ENCODE measurements around the gene STARD13.
A peak's percentile ranks its signal among the peaks of the same experiment; 100 is the strongest.
"Not testable (repeated sequence)": the region's sequence is repeated elsewhere in the genome, so short reads cannot be mapped to it uniquely, and the experiment has no call there.

Gene STARD13

DNA sequence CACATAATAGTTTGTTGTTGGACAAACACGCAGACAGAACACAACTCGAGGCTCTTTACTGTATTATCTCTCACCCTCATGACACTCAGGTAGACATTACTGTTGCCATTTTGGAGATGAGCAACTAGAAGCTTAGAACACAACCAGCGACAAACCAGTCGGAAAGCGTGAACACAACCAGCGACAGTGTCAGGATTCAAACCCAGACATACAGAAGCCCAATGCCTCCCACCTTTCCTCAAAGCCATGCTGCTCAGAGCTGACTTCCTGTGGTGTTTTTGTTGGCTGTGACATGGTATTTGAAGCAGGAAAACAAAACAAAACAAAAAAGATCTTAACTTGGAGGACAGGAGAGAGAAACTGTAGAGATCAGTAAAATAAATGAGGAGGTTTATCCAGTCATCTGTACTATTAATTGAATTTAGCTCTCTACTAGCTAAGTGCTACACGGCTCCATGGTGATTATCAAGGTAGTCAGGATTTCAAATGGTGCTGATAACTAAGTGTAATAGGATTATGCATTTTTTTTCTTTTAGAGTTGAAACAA, 92.1 kb downstream of the STARD13 start:
- DNase-seq, result no peak

DNA sequence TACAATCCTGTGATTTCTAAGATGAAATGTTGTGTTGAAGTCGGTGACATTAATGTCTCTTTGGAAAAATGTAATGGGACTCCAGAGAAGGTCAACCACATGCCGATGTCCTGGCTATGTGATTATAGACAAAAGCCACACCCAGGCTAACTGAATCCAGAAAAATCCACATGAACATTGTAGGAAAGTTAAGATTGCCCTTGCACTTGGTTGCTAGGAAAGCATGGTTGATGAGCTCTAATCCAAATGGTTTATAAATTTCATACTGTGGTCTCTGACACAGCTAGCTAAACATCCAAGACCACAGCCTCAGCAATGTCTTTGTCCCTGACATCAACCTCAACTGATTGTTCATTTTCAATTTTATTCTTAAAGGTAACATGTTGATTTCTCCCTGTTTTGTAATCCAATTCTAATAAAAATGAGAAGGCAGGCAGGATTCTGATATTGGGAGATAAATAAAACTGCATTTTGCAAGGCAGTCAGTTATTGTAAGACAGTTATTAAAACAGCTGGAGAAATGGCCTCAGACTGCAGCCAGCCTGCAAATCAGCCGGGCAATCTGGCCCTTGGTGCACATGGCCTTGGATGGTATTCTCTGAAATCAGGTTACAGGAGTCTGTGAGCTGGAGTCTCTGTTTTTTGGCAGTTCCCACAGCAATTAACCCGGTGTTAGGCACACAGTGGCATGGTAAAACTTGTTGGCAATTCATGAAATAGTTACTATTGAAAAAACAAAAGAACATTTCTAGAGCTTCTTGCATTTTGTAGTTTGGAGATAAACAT, 93.9 kb downstream of the STARD13 start:
- no peak for DNase-seq

DNA sequence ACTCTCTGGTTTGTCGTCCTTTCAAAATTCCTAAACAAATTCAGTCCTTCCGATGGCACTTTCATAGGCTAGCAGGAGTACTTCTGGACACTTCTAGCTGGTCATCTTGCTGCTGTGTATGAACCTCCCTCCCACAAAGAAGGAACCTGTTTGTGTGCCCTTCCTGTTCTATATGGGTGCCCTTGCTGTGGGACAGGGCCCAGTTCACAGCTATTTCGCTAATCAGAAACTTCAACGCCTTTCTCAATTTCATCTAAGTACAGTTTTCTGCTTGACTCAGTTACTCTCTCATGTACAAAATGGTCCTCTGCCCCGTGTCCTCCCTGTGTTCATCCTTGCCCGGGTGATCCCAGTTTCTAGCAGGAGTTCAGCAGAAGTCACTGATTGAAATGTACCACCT, 96.1 kb downstream of the STARD13 start:
- no peak for DNase-seq

DNA sequence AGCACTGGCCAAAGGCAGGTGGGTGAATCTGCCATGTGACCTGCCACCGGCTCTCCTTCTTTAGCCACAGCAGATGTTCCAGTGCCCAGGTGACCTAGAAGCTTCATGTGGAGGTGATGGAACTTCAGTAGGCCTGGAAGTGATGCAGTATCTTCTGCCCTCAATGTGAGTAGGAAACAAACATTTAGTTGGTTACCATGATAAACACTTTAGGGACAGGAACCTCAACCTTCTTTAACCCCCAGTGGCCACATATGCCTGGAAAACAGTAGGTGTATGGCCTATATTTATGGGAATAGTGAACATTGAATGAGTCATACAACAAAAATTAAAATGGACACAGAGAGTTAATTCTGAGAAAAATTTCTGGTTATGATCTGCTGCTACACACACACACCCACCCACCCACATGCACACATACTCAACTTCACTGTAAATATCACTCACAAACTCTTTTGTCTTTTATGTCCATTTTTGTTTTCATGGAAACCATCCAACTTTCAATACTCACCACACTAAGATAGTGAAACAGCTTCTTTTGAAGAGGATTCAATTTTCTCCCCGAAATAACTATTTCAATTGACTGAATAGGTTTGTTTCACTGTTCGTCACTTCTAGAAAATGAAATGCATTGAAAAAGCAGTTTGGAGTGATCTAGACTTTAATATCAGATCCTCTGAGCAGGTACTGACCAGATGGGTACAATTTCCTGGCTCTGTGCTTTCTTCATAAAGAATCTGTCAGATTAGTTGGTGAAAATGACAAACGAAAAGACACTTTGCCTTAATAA, 97.3 kb downstream of the STARD13 start:
- DNase-seq, result no peak

DNA sequence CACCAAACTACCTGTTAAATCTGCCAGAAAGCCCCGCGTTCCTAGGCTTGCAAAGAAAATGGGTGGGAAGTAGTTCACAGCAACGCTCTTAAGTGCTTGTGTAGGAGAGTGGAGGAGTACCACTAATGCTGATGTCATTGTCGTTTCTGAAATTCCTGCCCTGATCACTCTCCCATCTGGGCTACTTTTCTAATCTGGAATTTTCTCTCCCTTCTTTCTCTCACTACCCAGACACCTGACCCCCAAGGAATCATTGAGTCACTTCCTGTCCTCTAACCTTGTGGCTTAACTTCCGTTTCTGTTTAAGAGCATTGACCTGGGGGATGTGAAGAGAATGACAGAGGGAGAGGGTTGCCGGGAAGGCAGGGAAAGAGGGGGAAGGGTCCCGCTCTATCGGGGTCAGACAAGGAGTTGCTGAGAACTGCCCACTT, 98.7 kb downstream of the STARD13 start:
- DNase-seq, result no peak

DNA sequence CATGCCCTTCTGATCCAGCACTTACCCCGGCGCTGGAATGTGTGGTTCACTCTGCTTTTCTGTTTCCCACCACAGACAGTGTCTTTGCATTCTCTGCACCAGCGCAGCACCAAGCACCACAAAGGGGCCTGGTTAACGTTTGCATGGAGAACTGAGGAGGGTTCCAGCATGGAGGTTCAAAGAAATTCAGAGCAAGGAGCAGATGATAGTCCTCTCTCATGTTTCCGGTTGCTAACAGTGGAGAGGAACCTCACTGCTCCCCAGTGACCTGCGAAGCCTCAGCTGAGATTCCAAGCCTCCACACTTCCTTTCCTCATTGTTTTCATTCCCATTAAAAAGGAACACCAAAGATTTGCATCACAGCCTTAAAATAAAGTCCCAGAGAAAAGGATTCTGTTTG, 99.7 kb downstream of the STARD13 start:
- DNase-seq, result no peak

DNA sequence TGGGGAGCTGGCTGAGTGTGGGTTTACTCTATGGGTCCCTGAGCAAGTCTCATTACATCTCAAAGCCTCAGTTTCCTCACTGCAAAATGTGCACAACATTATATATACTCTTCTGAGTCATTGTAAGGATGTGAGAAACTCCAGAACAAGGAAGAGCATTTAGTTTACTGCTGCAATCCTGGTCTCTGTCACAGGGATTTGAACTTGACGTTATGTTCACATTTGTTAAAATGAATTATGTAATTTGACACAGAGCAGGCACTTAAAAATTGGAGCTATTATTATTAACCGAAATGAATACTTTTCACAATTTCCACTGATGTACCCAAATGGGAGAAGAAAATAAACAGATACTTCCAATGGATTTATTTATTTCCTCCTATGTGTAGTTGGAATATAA, 101.0 kb downstream of the STARD13 start:
- no peak for DNase-seq

DNA sequence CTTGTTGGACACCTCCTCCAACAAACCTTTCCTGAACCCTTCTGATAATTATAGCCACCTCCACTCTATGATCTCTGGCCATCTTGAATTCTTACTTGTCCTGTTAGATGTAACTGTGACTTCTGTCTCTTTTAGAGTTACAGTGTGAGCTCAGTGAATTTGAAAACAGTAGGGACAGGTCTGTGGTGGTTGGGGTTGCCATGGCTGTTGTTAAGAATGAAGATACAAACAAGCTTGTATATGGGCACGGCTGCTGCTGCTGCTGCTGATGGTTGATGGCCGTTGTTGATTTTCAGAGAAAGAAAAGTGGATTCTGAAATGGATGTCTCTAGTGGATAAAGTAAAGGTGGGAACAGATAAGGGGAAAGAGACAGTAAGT, 101.5 kb downstream of the STARD13 start:
- no peak for DNase-seq

DNA sequence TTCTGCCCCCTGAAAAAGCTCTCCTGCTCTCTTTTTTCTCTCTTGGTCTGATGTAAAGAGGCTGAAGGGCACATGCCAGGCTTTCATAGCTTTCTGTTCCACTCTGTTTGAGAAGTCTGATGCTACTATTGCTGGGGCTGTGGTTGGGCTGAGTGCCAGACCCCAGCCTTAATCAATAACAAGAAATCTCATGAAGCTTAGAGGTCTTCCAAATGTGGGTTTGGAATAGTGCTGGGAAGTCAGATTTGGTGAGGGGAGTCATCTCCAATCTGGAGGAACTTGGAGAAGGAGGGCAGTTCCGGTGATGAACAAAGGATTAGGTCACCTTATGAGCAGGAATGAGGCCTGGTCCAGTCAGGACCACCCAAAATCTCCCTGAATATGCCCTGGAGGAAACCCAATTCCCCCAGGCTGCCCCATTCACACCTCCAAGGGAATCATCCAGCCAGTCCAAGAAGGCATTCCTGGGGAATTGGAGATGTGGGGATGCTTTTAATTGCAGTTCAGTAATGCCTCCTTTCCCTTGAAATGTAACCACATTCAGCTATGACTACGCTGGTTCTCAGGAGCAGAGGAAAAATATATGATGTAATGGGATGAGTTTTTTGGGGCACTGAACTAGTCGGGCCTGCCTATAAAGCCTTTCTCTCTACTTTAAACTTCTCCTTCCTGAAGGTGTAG, 102.0 kb downstream of the STARD13 start:
- DNase-seq, result no peak

DNA sequence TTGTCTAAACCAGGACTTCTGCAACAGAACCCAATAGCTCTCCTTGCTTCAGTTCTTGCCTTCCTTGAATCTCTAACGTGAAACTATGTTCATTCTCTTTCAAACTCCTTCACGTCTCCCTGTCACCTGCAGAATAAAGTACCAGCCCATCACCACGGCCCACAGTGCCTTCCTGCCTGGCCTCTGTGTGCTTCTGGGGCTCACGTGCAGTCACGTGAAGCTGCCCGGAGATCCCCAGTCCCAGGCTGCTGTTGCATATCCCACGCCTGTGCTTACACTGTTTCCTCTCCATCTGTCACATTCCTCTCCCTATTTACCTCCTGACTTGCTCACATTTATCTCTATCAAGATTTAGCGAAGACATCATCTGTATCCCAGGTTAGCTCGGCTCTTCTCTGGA, 102.8 kb downstream of the STARD13 start:
- DNase-seq, result no peak

DNA sequence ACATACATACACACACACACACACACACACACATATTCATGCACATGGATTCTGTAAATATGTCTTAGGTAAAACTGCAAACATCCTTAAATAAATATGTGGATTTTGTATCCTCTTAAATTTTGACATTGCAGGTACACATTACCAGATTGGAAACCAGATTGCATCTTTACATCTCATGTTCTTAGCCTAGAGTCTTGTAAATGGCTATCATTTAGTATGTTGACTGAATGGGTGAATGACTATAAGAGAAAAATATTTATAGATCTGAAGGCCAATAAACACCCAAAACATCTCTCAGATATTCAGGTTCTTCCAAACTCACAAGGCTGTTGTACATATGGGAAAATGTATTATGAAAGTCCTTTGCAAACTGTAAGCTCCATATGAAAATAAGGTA, 104.3 kb downstream of the STARD13 start:
- DNase-seq, result no peak

DNA sequence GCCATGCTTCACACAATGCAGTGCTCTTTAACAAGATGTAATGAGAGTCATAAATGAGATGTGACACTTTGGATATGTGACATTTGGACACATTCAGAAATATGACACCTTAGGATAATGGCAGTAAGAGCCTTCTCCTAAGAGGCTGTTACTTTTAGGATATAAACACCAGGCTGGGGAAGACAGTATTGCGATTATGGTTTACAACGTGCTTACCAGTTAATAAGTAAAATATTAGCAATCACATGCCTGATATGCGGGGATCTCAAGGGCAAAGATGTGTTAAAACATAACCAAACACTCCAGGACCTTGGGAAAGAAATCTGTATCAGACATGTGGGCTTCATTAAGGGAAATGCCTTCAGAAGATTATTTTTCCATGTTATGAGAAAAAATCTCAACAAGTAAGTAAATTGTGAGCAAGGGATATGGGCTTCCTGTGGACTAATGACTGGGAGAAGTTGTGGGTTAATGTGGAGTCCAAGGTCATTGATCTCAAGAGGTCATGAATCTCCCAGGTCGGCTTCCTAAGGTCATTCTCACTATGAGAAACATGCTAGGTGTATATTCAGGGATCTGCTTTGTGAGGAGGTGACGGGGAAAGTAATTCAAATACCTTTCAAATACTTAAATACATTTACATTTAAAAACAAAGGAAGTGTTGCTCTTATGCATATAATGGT, 105.3 kb downstream of the STARD13 start:
- DNase-seq, result no peak

DNA sequence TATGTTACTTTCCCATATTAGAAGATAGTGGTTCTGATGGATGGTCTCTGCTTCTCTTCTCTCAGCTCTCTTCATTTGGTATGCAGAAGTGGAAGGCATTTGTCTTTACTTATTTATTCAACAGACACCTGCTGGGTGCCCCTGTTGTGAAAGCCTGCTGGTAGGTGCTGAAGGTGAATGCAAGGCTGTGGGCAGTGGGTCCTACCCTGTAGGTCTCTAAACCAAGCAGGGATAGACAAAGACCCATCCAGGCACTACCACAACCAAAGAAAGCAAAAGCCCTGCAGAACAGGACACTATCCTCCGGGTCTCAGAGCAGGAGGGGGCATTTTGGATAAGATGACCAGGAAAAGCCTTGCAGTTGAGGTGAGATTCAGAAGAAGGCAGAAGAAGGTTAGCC, 106.1 kb downstream of the STARD13 start:
- DNase-seq, result no peak

DNA sequence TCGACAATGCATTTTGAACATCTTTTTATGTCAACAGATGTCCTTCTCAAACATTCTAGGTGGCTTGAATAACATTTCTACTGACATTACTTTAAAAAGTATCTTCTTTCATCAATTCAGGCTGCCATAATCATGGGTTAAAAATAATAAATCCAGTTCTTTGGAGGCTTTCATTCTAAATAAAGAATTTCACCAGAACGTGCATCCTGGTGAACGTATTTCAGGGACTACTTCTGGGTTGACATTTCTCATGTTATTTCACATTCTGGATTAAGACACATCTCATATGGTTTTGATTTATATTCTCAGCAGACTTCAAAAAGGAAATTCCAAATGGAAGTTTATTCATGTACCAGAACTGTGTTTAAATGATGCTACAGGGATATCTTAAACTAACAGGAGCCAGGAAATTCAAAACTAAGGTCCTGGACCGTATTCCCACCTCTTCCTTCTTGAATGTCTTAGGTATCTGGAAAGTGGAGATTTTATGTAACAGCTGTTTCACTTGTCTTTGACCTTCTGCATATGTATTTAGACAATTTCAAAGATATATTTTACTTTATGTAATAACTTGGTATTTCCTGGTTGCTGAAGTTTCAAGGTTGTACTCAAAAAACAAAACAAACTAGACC, 107.2 kb downstream of the STARD13 start:
- no peak for DNase-seq

DNA sequence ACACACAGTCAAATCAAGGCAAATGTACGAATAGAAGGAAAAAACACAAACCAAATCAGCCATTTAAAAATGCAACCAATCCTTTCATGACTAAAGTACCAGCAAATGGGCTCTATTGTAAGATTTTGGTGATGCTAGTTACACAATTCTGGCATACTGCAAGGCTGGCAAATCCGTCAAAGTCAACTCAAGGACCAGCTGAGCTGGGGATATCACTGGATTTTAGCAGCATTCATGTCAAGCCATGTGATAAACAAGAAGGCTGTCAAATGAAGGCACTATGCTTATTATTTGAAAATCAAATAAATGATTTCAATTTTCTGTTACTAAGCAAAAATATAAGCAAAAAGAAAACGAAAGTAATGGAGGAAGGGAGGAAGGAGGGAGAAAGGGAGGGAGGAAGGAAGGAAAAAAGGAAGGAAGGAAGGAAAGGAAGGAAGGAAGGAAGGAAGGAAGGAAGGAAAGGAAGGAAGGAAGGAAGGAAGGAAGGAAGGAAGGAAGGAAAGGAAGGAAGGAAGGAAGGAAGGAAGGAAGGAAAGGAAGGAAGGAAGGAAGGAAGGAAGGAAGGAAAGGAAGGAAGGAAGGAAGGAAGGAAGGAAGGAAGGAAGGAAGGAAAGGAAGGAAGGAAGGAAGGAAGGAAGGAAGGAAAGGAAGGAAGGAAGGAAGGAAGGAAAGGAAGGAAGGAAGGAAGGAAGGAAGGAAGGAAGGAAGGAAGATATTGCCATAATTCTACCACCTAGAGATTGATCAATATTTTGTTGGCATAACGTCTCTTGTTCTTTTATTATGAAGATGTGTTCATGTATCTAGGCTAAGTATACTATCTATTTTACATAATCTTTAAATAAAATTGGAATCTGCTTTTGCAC, 108.0 kb downstream of the STARD13 start:
- DNase-seq, result not testable (repeated sequence)

DNA sequence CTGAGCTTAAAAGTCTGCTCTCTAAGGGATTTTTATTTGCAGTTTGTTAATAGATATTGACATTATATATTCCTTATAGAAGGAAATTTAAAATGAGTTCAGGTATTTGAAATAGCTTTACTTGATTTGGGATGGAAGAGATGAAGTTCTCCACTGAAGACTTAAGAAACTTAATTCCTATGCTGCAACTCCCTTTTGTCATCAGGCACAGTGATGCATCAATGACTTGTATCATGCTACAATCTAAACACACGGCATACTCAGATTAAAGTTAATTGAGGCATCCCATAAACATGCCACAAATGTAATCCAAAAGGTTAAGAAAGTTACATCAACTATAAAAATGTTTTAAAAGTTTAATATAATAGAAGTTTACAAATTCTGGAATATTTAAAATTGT, 109.0 kb downstream of the STARD13 start:
- DNase-seq, result no peak

DNA sequence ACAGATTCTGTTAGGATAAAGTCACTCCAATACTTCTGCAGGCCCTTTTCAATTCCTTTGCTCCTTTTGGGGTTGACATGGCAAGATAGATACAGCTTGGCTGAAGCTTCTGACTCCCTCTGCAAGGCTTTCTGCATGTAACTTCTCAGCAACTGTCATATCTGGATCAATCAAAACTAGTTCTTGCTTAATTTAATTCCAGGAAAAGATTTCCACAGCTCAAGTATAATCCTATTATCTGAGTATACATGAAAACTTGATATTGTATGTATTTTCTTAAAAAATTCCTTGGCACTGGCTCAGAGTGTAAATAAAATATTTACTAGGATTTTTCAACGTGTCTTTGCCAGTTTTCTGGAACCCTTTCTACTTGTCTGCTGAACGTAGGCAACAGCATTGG, 109.6 kb downstream of the STARD13 start:
- no peak for DNase-seq

DNA sequence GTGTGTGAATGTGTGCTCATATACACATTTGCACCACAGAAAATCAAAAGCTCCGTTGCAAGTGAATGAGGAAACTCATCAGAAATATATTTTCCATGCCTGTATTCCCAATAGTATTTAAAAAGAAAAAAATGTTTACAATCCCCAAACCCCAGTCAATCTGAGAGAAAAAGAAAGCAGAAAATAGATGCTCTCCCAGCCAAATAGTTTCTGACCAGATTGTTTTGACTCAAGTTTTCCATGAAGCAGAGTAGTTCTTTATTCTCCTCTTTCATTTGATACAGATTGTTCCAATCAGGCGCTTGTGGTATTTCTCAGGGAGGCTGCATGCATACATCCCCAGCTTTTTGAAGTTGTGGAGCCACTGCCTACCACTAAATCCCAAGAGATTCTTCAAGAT, 110.6 kb downstream of the STARD13 start:
- no peak for DNase-seq

DNA sequence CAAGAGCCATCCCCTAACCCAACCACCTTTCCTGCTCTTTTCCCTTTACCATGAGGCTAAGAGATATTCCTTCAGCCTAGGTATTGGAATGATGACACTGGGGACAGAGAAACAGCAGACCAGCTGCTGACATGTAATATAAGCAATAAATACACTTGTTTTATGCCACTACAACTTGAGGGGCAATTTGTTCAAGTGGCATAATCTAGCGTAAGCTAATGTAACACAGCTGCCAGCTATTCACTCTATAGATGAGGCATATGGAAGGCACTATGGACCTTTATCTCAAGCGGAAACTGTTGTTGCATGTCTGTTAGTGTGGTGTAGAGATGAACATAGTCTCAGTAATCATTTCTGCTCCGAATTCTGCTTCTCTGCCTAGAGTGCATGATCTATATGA, 111.1 kb downstream of the STARD13 start:
- DNase-seq, result peak; percentile 40

DNA sequence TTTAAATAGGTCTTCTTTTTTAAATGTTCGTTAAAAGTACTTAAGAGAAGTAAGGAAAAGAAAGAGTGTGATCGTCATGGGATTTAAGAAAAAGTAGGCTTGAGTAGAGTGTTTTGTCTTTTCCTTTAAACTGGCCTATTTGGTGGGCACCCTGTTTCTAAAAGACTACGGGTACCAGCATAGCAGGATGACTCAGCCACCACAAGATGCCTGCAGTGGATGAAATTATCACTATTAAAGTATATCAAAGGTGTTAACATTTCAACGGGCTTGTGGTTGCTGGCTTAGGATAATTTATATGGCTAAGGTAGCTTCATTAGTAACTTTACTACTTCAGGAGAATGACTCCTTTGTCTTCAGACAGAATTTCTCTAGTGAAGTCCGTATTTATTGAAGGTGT, 112.6 kb downstream of the STARD13 start:
- DNase-seq, result no peak

DNA sequence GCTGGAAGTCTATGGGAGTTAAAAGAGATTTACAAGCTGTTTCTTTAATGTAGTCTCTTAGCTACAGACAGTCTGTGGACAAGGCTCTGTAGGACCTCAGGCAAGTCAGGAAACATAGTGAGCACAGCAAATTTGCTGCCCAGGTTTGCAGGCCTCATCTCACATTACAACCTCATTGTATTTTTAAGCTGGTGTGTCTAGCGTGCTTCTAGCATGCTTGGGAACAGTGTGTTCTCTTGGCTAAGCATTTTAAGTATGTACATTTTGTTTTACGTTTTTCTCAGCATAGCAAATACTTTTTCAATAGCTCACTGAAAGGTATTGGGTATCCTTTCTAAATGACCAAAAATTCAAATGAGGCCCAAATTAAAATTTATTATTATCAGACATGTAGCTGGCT, 113.2 kb downstream of the STARD13 start:
- DNase-seq, result no peak
